VCaP (cell line): ENCODE measurements around the gene ARPC2.

ENCODE experiments used
- H3K27ac ChIP-seq: fragments of 450-650 bp; 2 replicates; pipeline ENCODE4 v1.5.1; 2017
- CTCF ChIP-seq: fragments of 450-650 bp; conservative IDR thresholded peaks from 2 replicates; pipeline ENCODE4 v1.5.1; 2017; ENCODE audit warnings: mild to moderate bottlenecking, moderate library complexity

ARPC2 gene

GRCh38 chr2:218265626-218266025 lies 48.6 kb downstream of the ARPC2 start:
- TF ChIP-seq CTCF, result no peak
- no peak overlapping the region for H3K27ac ChIP-seq

DNA sequence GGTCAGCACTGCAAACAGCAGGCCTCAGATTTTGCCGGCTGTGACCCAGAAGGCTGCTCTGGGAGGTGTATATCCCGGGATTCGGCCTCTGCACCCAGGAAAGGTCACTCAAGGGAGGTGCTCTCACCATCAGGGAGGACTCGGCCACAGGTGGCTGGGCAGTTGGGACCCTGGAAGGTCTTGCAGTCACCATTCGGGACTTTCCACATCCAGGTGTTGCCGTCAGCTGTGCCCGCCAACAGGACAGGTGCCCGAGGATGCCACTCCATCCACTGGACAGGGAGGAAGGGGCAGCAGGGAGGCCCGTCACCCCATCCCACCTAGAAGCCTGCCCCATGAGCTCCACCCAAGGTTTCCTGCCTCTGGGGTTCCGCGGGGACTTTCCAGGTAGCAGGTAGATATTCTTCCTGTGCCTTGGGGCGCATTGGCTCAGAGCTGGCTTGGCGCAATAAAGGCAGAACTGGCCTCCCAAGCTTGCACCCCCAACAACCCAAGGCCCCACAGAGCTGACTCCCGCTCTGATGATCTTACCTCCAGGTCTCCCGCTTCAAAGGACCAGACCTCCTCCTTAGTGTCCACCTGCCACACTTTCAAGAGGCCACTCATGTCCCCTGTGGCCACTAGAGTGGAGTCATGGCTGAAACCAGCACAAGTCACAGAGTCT lies 49.5 kb downstream of the ARPC2 start:
- TF ChIP-seq CTCF, result no peak
- no peak overlapping the region for H3K27ac ChIP-seq

DNA sequence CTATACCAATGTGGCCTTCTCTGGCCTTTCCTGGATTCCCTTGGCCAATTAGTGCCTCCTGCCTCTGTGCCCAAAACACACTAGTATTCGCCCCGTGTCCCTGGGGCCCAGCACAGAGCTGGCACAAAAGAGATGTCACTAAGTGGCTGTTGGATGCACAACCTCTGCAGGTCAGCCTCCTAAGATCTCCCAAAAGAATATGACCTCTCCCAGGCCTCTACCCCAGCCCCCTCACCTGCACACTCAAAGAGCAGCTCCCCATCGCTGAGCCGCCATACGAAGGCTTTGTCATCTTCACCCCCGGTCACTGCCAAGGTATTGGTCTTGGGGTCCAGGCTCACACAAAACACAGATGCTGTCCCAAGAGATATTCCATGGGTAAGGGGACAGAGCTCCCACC lies 50.3 kb downstream of the ARPC2 start:
- no peak overlapping the region for H3K27ac ChIP-seq
- TF ChIP-seq CTCF, result no peak

GRCh38 chr2:218269900-218270720 lies 53.1 kb downstream of the ARPC2 start, which contains the start of the genes AAMP and PNKD:
Gene AAMP, minus strand, starts transcription at chr2:218270137. Its CDS starts 51 bp downstream, at chr2:218270086.
Gene PNKD, plus strand, starts transcription at chr2:218270519. Its CDS starts 17 bp downstream, at chr2:218270536.
- no peak for TF ChIP-seq CTCF
- H3K27ac ChIP-seq, result peak within 1 kb of the TSS; percentile 78

GRCh38 chr2:218270721-218271486 lies 53.9 kb downstream of the ARPC2 start:
- TF ChIP-seq CTCF, result no peak

DNA sequence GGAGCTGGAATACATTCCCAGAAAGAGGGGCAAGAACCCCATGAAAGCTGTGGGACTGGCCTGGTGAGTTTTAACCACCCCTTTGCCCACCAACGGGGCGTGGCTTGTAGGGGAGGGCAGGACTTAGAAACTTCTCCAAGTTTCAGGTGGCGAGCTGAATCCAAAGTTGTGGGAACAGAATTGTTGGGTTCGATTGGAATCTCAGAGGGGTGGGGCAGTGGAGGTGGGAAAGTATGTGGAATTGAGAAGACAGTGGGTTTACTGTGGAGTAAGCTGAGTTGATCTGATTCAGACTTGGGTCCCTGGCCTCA lies 54.5 kb downstream of the ARPC2 start:
- no peak for TF ChIP-seq CTCF
- peak overlapping the region; percentile 78 for H3K27ac ChIP-seq

More at GRCh38 chr2:218270721-218271486, 53.9 kb downstream of the ARPC2 start:
- peak overlapping the region; percentile 78 for H3K27ac ChIP-seq
